HepG2 (cell line): Measurements from ENCODE around the gene APOL5. TPM values are rescaled to one million over a fixed set of nuclear protein-coding genes. Genes with fewer than 3 reads are reported as not detected.
A peak's percentile ranks its signal among the peaks of the same experiment; 100 is the strongest.

Experiments
- ATAC-seq: fragments of 200-7000 bp; cut with Tn5 transposase; 3 replicates; pipeline ENCODE4 v1.9.1; 2020; ENCODE audit warnings: mild to moderate bottlenecking, moderate library complexity
- BruUV-seq: library from RNA; stranded (reverse); fragments of 400-500 nt; replicated peaks from 2 replicates; lab custom pipeline; 2021; lab: Mats Ljungman, UMichigan
- CTCF ChIA-PET: fragments of 300-600 bp; formaldehyde crosslinking; extraction: SDS; loops from one replicate; lab custom pipeline; 2021; ENCODE audit warnings: low total read pairs, inconsistent platforms, low intra/inter-chr PET ratio; lab: Yijun Ruan, JAX
- POLR2A ChIA-PET: fragments of 350-600 bp; sonication (Branson Sonifier 250); formaldehyde crosslinking; loops from one replicate; lab custom pipeline; 2020; ENCODE audit warnings: antibody characterized with exemption, inconsistent platforms; lab: Yijun Ruan, JAX
- DNase-seq: peaks from one replicate; pipeline ENCODE4 v3.0.0-alpha.2; 2015; ENCODE audit warnings: low spot score
- FAIRE-seq: peaks from 3 replicates; lab custom pipeline; 2011; peaks lifted over from hg19 to GRCh38; lab: Jason Lieb, UNC
- H2AFZ ChIP-seq: one replicate; pipeline ENCODE4 v1.6.1; 2011; ENCODE audit warnings: low read length, inconsistent platforms
- H3K27ac ChIP-seq: fragments of 300-600 bp; 3 replicates; pipeline ENCODE4 v1.8.0; 2011; ENCODE audit warnings: mixed run types, mild to moderate bottlenecking, mixed read lengths, low read length, inconsistent platforms; ENCODE audit not compliant: insufficient read depth; ENCODE audit errors: extremely low read length
- H3K27me3 ChIP-seq, 2 experiments: fragments of 200-600 bp in 1 of 2; 2 replicates in 1 of 2; 3 replicates in 1 of 2; pipeline versions ENCODE4 v1.6.0 to v1.8.0; 2011; ENCODE audit warnings: low read length in 2 of 2, mild to moderate bottlenecking in 2 of 2, moderate library complexity in 2 of 2, inconsistent platforms in 1 of 2; ENCODE audit not compliant: insufficient read depth in 2 of 2, control insufficient read depth in 1 of 2
- H3K36me3 ChIP-seq, 2 experiments: fragments of 200-600 bp in 1 of 2; replicated peaks in 1 of 2; 2 replicates in 1 of 2; 3 replicates in 1 of 2; pipeline versions ENCODE4 v1.5.1 to v1.8.0; 2011; ENCODE audit warnings: low read length in 2 of 2, inconsistent platforms in 1 of 2; ENCODE audit not compliant: insufficient read depth in 2 of 2, control insufficient read depth in 1 of 2
- H3K4me1 ChIP-seq: 2 replicates; pipeline ENCODE4 v1.5.1; 2012; ENCODE audit warnings: low read length, inconsistent platforms; ENCODE audit not compliant: insufficient read depth
- H3K4me2 ChIP-seq: 2 replicates; pipeline ENCODE4 v1.6.0; 2011; ENCODE audit warnings: low read depth, low read length, inconsistent platforms
- H3K4me3 ChIP-seq, 3 experiments: fragments of 200-600 bp in 1 of 3; sonication (generic), shearing (Covaris generic) in 1 of 3; replicated peaks in 1 of 3; 2 replicates each; pipeline ENCODE4 v1.5.1; 2011 to 2016; ENCODE audit warnings: low read length in 3 of 3, inconsistent platforms in 2 of 3, low read depth in 2 of 3, mild to moderate bottlenecking in 2 of 3, control low read depth in 1 of 3, mixed read lengths in 1 of 3; ENCODE audit not compliant: insufficient read depth in 1 of 3
- H3K79me2 ChIP-seq: one replicate; pipeline ENCODE4 v1.6.1; 2011; ENCODE audit warnings: low read length, inconsistent platforms; ENCODE audit not compliant: insufficient read depth
- H3K9ac ChIP-seq: 2 replicates; pipeline ENCODE4 v1.6.0; 2011; ENCODE audit warnings: mild to moderate bottlenecking, low read depth, low read length, inconsistent platforms; ENCODE audit not compliant: insufficient read depth
- H3K9me3 ChIP-seq: 2 replicates; pipeline ENCODE4 v1.5.1; 2012; ENCODE audit warnings: mild to moderate bottlenecking, low read length
- H4K20me1 ChIP-seq: 2 replicates; pipeline ENCODE4 v1.6.0; 2011; ENCODE audit warnings: inconsistent platforms, mild to moderate bottlenecking, low read length, moderate library complexity; ENCODE audit not compliant: insufficient read depth
- FOXK2 ChIP-seq: fragments of 450-650 bp; IDR thresholded peaks from 2 replicates; pipeline ENCODE4 v1.6.1; 2016
- GZF1 ChIP-seq: sonication (generic); formaldehyde crosslinking; IDR thresholded peaks from 2 replicates; pipeline ENCODE4 v1.5.1; 2020; ENCODE audit warnings: mild to moderate bottlenecking, missing genetic modification reagents
- HIC2 ChIP-seq: sonication (generic); formaldehyde crosslinking; IDR thresholded peaks from 2 replicates; pipeline ENCODE4 v1.9.0; 2022; ENCODE audit warnings: low read depth, missing genetic modification reagents
- NBN ChIP-seq: fragments of 450-650 bp; conservative IDR thresholded peaks from 2 replicates; pipeline ENCODE4 v1.6.1; 2017
- RXRA ChIP-seq: sonication (generic); formaldehyde crosslinking; IDR thresholded peaks from 2 replicates; pipeline ENCODE4 v1.5.1; 2020; ENCODE audit warnings: missing genetic modification reagents
- SOX6 ChIP-seq, 2 experiments: fragments of 450-650 bp in 1 of 2; sonication (generic) in 1 of 2; formaldehyde crosslinking in 1 of 2; IDR thresholded peaks; 2 replicates each; pipeline versions ENCODE4 v1.4.0 to v1.6.1; 2017 to 2020; ENCODE audit warnings: antibody characterized with exemption in 1 of 2, mild to moderate bottlenecking in 1 of 2, missing genetic modification reagents in 1 of 2
- SP2 ChIP-seq: sonication (generic); formaldehyde crosslinking; IDR thresholded peaks from 2 replicates; pipeline ENCODE4 v1.5.1; 2020; ENCODE audit warnings: mild to moderate bottlenecking, missing genetic modification reagents
- ZNF274 ChIP-seq: sonication (generic); formaldehyde crosslinking; IDR thresholded peaks from 2 replicates; pipeline ENCODE4 v1.5.1; 2020; ENCODE audit warnings: mild to moderate bottlenecking, missing genetic modification reagents
- ZNF34 ChIP-seq: sonication (generic); formaldehyde crosslinking; IDR thresholded peaks from 2 replicates; pipeline ENCODE4 v1.4.0; 2020; ENCODE audit warnings: mild to moderate bottlenecking, missing genetic modification reagents, borderline replicate concordance
- WGBS: methylation state at CpG from one replicate; pipeline ENCODE4 v1.1.6; 2017; ENCODE audit warnings: low lambda C conversion rate; 5-methylcytosine and 5-hydroxymethylcytosine counted together
- in situ Hi-C: cut with HindIII; loops from 2 replicates; pipeline ENCODE4 v1.10.0; 2017; ENCODE audit warnings: low pct_unique_long_range_greater_than_20kb; ENCODE audit not compliant: extremely low pct_ligation_motif_present
- intact Hi-C: fragments of 100-400 bp; cut with micrococcal nuclease; formaldehyde crosslinking; loops from one replicate; pipeline ENCODE4 v1.10.0; 2022; ENCODE audit not compliant: unreplicated experiment
- polyA plus RNA-seq, 8 experiments: library from polyadenylated mRNA; depleted of rRNA in 3 of 8; stranded (reverse) in 7 of 8; unstranded in 1 of 8; fragments of >200 nt; fragmentation: Illumina TruSeq in 4 of 8; extraction: Trizol in 4 of 8; gene quantifications; 2 replicates each; pipeline versions ENCODE4 v1.2.1 to v1.2.3, GENCODE V29; 2011 to 2016; ENCODE audit warnings: low read depth in 4 of 8, missing spikeins in 1 of 8, mixed read lengths in 1 of 8; ENCODE audit not compliant: insufficient read depth in 1 of 8
- total RNA-seq, 5 experiments: library from RNA; depleted of rRNA; stranded (reverse); fragments of >200 nt; fragmentation: Illumina TruSeq; extraction: Trizol; gene quantifications; 2 replicates each; pipeline ENCODE4 v1.2.3, GENCODE V29; 2016; ENCODE audit warnings: low read depth in 1 of 5

APOL5 gene
- total and polyA plus RNA-seq, 2 of the 13 experiments (the other 11 are each of a cell fraction or from before 2014, with no cell fraction given): not detected

GRCh38 chr22:35681454-35682052 is 36.1 kb upstream of the APOL5 start (continued):
- TF ChIP-seq ZNF34 (CRISPR knock-in tag) (no peak), SP2 (no peak), GZF1 (no peak)

- intact Hi-C loops: no loop called here
- WGBS: 0% methylated on average over 1 of the region's 1 CpG
- H3K36me3 ChIP-seq: no peaks in the 10 kb centered on the region
Measured at GRCh38 chr22:35683560-35683959, 34.1 kb upstream of the APOL5 start.

More at GRCh38 chr22:35683560-35683959, 34.1 kb upstream of the APOL5 start:
- Histone ChIP-seq H3K9me3 (0 out of 2 replicates have a peak, but pooled peaks cover 5% of the 10 kb centered on the region), H3K27me3 (no peaks in the 10 kb centered on the region), H3K79me2 (no peaks in the 10 kb centered on the region), H3K27ac (no peak overlapping the region), H3K4me2 (no peak overlapping the region), H3K9ac (no peak overlapping the region), H4K20me1 (no peaks in the 10 kb centered on the region), H2AFZ (no peak overlapping the region), H3K4me3 (no peak overlapping the region), H3K4me1 (peaks cover 14% of the 10 kb centered on the region)
- no peak for DNase-seq
- no peak for TF ChIP-seq RXRA (CRISPR knock-in tag)
- TF ChIP-seq FOXK2: peak; percentile 45; the same call in 1 of the 2 replicates
- no peak for TF ChIP-seq HIC2 (CRISPR knock-in tag)
- TF ChIP-seq NBN: 0 out of 2 replicates have a peak, but pooled peaks have one; percentile 54
- 0 out of 2 replicates have a peak, but pooled peaks have one; percentile 11 for TF ChIP-seq SOX6 (IDR thresholded peaks at IDR 0.05)
- no peak for TF ChIP-seq SOX6 (CRISPR knock-in tag; IDR thresholded peaks at IDR 0.05)
- no peak for TF ChIP-seq ZNF274
- POLR2A ChIA-PET: no interaction called here
- CTCF ChIA-PET: no interaction called here
- no TSS peak for BruUV-seq
- ATAC-seq: no peak
- in situ Hi-C loops: no loop called here
- no peak for FAIRE-seq
